IPS-20b (cell line): ENCODE data around the gene NRL.
"Not testable (repeated sequence)": the region's sequence is repeated elsewhere in the genome, so short reads cannot be mapped to it uniquely, and the experiment has no call there.

Experiments used
- H3K27ac ChIP-seq: one replicate; pipeline ENCODE4 v1.5.1; 2013; ENCODE audit warnings: low read length
- H3K27me3 ChIP-seq: 2 replicates; pipeline ENCODE4 v1.6.1; 2013; ENCODE audit warnings: mild to moderate bottlenecking, low read length, inconsistent platforms; ENCODE audit not compliant: insufficient read depth
- H3K36me3 ChIP-seq: 2 replicates; pipeline ENCODE4 v1.6.1; 2013; ENCODE audit warnings: low read depth, mild to moderate bottlenecking, inconsistent platforms, low read length, moderate library complexity; ENCODE audit not compliant: insufficient read depth
- H3K4me1 ChIP-seq: 2 replicates; pipeline ENCODE4 v1.6.1; 2013; ENCODE audit warnings: mild to moderate bottlenecking, control low read depth, inconsistent platforms, low read length, moderate library complexity; ENCODE audit not compliant: insufficient read depth
- H3K4me3 ChIP-seq: 2 replicates; pipeline ENCODE4 v1.5.1; 2013; ENCODE audit warnings: mild to moderate bottlenecking, low read length, inconsistent platforms
- H3K9ac ChIP-seq: 2 replicates; pipeline ENCODE4 v1.6.1; 2013; ENCODE audit warnings: low read depth, mild to moderate bottlenecking, inconsistent platforms, low read length, moderate library complexity
- H3K9me3 ChIP-seq: 2 replicates; pipeline ENCODE4 v1.6.1; 2013; ENCODE audit warnings: mild to moderate bottlenecking, low read depth, low read length, inconsistent platforms; ENCODE audit not compliant: insufficient read depth

The NRL gene

DNA sequence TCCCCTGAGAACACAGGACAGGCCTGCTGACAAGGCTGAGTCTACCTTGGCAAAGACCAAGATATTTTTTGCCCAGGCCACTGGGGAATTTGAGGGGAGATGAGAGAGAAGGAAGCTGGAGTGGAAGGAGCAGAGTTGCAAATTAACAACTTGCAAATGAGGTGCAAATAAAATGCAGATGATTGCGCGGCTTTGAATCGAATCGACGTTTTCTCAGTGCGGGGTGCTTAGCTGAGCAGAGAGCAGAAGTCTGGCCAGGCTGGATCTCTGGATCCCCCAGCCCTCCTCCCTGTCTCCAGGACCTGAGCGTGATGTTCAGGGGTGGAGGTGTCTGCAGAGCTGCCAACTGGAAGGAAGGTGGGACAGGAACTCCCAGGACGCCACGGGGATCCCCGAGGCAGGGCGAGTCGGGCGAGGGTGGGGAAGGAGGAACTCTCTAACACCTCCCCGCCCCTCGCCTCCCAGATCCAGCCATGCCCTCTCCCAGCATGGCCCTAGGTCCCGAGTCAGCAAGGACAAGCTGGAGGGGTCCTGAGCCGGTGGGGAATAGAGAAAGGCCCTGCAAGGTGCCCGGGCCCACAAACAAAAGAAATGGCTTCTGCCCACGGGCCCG lies 63.5 kb downstream of the NRL start:
- H3K27ac ChIP-seq = no peak overlapping the region
- H3K27me3 ChIP-seq = no peaks in the 10 kb centered on the region; the same call in 1 of the 2 replicates
- no peaks in the 10 kb centered on the region for H3K9me3 ChIP-seq
- peaks cover 3% of the 10 kb centered on the region; the same call in 1 of the 2 replicates for H3K4me1 ChIP-seq
- H3K4me3 ChIP-seq = peak overlapping the region; percentile 87
- peak overlapping the region; percentile 84 for H3K9ac ChIP-seq
- H3K36me3 ChIP-seq = no peaks in the 10 kb centered on the region

DNA sequence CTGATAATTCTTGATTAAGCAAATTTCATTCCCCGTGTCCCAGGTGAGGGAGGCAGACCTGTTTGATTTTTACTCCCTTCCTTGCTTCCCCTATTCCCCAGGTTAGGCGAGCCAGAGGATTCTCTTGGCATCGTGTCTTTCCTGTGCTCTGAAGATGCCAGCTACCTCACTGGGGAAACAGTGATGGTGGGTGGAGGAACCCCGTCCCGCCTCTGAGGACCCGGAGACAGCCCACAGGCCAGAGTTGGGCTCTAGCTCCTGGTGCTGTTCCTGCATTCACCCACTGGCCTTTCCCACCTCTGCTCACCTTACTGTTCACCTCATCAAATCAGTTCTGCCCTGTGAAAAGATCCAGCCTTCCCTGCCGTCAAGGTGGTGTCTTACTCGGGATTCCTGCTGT lies 64.0 kb downstream of the NRL start:
- not testable (repeated sequence) for H3K36me3 ChIP-seq, H3K4me1 ChIP-seq, H3K9ac ChIP-seq, H3K27ac ChIP-seq, H3K27me3 ChIP-seq, H3K9me3 ChIP-seq
- H3K4me3 ChIP-seq = peak overlapping the region; percentile 87; the same call in 1 of the 2 replicates

DNA sequence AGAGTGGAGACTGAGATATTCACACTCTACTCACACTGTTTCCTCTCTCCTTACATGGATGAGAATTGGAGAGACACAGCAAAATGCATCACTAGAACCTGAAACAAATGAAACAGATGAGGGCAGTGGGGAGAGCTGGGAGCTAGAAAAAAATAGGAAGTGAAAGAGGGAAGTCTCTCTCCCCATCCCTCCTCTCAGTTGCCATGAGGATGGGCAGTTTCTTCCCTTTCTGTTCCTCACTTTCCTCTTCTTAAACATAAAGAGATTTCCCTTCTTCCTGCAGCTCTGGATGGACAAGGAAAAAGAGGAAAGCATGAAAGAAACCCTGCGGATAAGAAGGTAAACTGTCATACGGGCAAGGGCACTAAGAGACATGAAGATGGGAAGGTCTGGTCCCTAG lies 65.7 kb downstream of the NRL start:
- not testable (repeated sequence) for H3K9me3 ChIP-seq, H3K36me3 ChIP-seq, H3K4me1 ChIP-seq, H3K4me3 ChIP-seq, H3K27me3 ChIP-seq, H3K27ac ChIP-seq, H3K9ac ChIP-seq

DNA sequence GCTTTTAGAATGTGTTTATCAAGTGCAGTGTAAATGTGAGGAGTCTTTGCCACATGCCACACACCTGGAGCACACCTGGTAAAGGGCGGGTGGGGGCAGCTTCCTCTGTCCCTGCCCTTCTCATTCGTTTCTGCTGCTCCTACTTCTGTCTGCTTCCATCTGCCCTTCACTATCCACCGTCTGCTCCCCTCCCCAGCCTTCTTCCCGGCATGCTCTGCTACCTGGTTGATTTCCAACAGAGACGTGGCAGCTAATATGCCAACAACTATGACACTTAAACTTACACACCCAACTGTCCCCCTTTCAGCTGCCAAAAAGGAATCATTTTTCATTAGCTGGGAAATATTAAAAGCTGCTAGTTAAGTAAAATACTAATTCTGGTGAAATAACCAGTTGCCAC lies 72.0 kb downstream of the NRL start:
- Histone ChIP-seq H3K27me3 (no peaks in the 10 kb centered on the region), H3K36me3 (no peaks in the 10 kb centered on the region), H3K4me1 (no peaks in the 10 kb centered on the region), H3K9me3 (no peaks in the 10 kb centered on the region), H3K9ac (no peak overlapping the region), H3K4me3 (no peak overlapping the region), H3K27ac (no peak overlapping the region)

DNA sequence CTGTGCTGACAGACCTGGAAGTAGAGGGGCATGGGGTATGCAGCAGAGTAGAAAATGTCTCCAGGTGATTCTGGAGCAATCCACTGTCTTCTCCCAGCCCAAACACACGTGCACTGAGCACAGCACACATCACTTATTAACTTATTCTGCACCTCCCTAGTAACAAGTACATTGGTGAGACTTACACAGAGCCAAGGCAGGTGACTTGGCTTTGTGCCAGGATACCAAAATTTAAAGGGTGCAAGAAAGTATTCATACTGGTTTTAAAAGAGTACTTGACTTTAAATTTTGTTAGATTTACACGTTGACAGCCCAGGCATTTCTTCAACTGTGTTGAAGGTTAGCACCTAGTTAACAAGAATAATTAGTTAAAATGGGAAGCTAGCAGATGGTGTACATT lies 74.1 kb downstream of the NRL start:
- Histone ChIP-seq H3K9me3 (no peaks in the 10 kb centered on the region), H3K36me3 (no peaks in the 10 kb centered on the region), H3K27me3 (no peaks in the 10 kb centered on the region), H3K4me1 (no peaks in the 10 kb centered on the region), H3K4me3 (no peak overlapping the region), H3K27ac (no peak overlapping the region), H3K9ac (no peak overlapping the region)

DNA sequence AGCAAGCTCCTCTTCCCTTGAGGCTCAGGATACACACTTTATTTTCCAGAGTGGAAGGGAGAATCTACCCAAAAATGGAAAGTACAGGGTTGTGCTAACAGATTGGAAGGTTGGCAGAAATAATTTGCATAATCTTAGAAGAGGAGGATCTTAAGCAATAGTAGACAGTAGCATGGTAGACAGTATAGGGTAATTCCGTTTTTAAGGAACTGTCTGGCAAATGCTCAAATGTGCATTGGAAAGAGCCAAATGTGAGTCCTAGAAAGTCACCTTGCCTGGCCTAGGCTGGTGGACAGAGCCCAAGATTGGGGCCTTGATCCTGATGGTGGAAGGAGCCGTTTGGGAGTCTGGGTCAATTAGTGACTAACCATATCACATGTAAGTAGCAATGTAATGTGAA lies 76.1 kb downstream of the NRL start:
- Histone ChIP-seq H3K4me3 (no peak overlapping the region), H3K9ac (no peak overlapping the region), H3K36me3 (no peaks in the 10 kb centered on the region), H3K27ac (no peak overlapping the region), H3K9me3 (no peaks in the 10 kb centered on the region), H3K4me1 (no peaks in the 10 kb centered on the region), H3K27me3 (no peaks in the 10 kb centered on the region)

DNA sequence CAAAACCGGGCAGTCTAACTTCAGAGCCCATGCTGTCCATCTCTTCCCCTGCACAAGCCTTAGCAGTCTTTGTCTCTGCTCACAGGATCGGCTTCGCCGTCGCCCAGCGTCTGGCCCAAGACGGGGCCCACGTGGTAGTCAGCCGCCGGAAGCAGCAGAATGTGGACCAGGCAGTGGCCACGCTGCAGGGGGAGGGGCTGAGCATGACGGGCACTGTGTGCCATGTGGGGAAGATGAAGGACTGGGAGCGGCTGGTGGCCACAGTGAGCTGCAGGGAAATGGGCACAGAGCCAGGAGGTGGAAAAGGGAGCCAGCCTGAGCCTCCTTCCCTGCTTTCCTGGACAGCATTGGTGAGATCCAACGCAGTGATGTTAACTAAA lies 77.1 kb downstream of the NRL start:
- H3K4me3 ChIP-seq = no peak overlapping the region
- no peak overlapping the region for H3K27ac ChIP-seq
- H3K36me3 ChIP-seq = no peaks in the 10 kb centered on the region
- H3K9me3 ChIP-seq = no peaks in the 10 kb centered on the region
- H3K27me3 ChIP-seq = no peaks in the 10 kb centered on the region
- H3K4me1 ChIP-seq = no peaks in the 10 kb centered on the region
- H3K9ac ChIP-seq = no peak overlapping the region

DNA sequence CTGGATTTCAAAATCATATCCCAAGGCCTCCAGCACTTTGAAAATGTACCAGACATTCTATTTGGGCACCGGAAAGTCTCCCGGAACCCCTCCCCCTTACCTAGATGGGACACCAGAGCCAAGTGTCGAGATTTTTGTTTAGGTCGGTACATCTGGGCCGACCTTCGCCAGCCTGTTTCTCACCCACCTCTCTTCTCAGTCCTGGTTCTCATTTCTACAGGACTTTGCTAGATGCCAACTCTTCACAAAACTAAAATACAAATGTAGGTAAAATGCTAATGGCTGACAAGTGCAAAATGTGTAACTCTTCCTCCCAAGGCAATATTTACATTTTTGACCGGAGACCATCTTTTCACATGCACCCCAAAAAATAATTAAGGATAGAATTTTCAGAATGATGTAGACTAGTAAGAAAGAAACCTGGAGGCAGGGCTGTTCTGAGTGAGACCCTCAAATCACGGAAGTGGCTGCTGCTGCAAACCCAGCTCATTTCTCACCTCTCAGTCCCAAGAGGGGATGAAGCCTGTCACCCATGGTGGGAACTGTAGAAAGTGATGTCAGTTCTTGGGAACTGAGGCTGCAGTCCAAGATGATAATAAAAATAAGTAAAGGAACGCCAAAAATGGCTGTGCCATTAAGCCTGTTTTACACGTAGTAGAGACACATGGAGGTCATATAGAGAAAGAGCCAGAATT lies 77.6 kb downstream of the NRL start:
- H3K9ac ChIP-seq = not testable (repeated sequence)

DNA sequence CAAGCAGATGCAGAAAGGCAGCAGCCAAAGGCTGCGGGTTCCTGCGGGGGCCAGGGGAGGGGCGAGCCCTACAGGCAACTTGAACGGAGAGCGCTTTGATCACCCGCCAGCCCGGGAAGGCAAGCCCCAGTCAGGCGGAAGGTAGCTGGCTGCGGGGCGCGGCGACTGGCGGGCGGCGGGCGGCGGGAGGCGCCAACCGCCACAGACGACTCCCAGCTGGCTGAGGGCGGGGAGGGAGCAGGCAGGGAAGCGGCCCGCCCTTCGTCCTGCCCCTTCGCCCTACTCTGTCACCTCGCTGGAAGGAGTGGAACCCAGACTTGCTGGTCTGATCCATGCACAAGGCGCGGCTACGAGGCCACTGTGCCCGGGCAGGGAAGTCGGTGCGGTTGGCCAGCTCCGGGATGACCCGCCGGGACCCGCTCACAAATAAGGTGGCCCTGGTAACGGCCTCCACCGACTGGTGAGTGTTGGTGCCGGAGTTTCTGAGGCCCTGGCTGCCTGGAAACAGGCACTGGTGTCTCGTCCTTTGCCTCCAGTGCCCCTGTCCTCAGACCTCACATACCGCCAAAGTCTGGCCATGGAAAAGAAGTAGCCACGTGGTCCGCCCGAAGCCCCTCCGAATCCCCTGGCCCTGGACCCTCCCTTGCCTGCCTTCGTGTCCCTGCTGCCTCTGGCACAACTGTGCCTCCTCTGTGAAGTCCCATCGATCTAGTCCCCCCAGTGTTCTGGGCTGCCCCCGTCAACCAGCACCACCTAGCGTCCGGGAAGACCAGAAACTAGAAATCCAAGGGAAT lies 78.4 kb downstream of the NRL start:
- Histone ChIP-seq H3K36me3 (no peaks in the 10 kb centered on the region), H3K4me1 (no peaks in the 10 kb centered on the region), H3K9me3 (no peaks in the 10 kb centered on the region), H3K27ac (no peak overlapping the region), H3K9ac (peak overlapping the region; percentile 81; the same call in 1 of the 2 replicates), H3K4me3 (peak overlapping the region; percentile 76), H3K27me3 (no peaks in the 10 kb centered on the region)

More for the DNA sequence above, 77.6 kb downstream of the NRL start:
- not testable (repeated sequence) for H3K9me3 ChIP-seq, H3K36me3 ChIP-seq, H3K27ac ChIP-seq, H3K4me1 ChIP-seq, H3K27me3 ChIP-seq
- H3K4me3 ChIP-seq = peak overlapping the region; percentile 76; the same call in 1 of the 2 replicates

DNA sequence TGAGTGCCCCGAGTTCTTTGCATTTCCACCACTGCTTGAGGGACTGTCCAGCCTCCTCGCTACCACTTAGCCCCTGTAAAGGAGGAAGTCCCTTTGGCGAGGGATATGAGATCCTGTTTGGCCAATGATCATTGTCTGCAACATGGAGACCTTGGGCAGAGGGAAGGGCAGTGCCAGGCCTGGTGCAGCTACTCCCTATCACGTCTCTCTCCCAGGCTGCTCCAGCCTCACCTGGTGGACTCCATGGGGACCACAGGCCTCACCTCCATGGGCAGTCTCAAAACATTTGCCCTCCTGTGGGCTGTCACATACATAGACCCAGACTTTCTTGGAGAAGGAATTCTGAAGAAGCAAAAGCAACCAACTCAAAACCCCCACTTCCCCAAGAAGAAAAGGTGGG lies 79.0 kb downstream of the NRL start:
- peak overlapping the region; percentile 76; the same call in 1 of the 2 replicates for H3K4me3 ChIP-seq
- not testable (repeated sequence) for H3K9ac ChIP-seq, H3K4me1 ChIP-seq, H3K27me3 ChIP-seq, H3K36me3 ChIP-seq, H3K27ac ChIP-seq, H3K9me3 ChIP-seq

DNA sequence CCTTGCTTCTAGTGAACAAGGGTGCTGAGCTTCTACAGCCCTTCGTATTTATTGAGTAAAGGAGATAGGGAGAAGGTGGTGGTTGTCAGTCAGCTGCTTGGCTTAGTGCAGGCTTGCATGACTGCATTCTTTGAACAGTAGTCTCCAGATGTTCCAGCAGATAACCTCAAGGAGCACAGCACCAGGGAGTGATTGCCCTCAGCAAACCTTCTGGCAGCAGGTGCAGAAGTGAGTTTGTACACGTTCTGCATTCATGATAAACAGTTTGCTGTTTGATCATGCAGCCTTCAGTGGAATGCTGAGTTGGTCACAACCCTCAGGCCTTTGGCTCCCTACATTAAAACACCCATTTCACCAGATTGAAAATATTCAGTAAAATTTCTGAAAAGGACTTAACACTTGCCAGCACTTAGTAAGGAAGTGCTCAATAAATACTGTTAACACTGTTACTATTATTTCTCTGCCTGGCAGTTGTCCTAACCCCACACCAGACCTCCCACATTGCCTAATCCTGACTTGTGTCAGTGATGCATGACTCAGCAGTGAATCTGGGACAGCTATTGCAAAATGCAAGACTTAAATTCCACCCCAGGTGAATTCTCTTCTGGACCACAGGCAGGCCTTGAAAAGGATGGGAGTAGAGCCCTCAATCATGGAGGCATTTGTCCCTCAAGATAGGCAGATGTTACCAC lies 81.9 kb downstream of the NRL start:
- no peak overlapping the region for H3K27ac ChIP-seq
- H3K9ac ChIP-seq = no peak overlapping the region
- no peaks in the 10 kb centered on the region for H3K36me3 ChIP-seq
- no peaks in the 10 kb centered on the region for H3K27me3 ChIP-seq
- no peaks in the 10 kb centered on the region for H3K4me1 ChIP-seq
- no peak overlapping the region for H3K4me3 ChIP-seq
- no peaks in the 10 kb centered on the region for H3K9me3 ChIP-seq
